DMS53 (cell line): ENCODE measurements around the gene CHRNA10.

Experiments
- DNase-seq: peaks from one replicate; lab custom pipeline; 2025; lab: John Stamatoyannopoulos, UW

CHRNA10 gene

GRCh38 chr11:3632070-3632660 is 39.0 kb downstream of the CHRNA10 start:
- no peak for DNase-seq

- no peak for DNase-seq
Observed at GRCh38 chr11:3631331-3631730, 39.9 kb downstream of the CHRNA10 start.

GRCh38 chr11:3627291-3627690 is 43.9 kb downstream of the CHRNA10 start:
- DNase-seq = no peak

- DNase-seq = no peak
Observed at GRCh38 chr11:3626250-3626960, 44.8 kb downstream of the CHRNA10 start.

GRCh38 chr11:3623767-3624458 is 47.3 kb downstream of the CHRNA10 start:
- no peak for DNase-seq

GRCh38 chr11:3623121-3623520 is 48.1 kb downstream of the CHRNA10 start:
- no peak for DNase-seq

- DNase-seq = no peak
Observed at GRCh38 chr11:3622521-3622920, 48.7 kb downstream of the CHRNA10 start.

- DNase-seq = no peak
Observed at GRCh38 chr11:3617990-3618389, 53.2 kb downstream of the CHRNA10 start.

GRCh38 chr11:3616721-3617460 is 54.3 kb downstream of the CHRNA10 start:
- DNase-seq = peak; percentile 39

- no peak for DNase-seq
Observed at GRCh38 chr11:3615998-3616397, 55.2 kb downstream of the CHRNA10 start.
